GM10266 (cell line): ENCODE measurements around the gene ENPP6.
A peak's percentile ranks its signal among the peaks of the same experiment; 100 is the strongest.
"Not testable (repeated sequence)": the region's sequence is repeated elsewhere in the genome, so short reads cannot be mapped to it uniquely, and the experiment has no call there.

ENCODE experiments used
- DNase-seq: peaks from one replicate; pipeline ENCODE4 v3.0.0; 2012; ENCODE audit errors: extremely low spot score
- TF ChIP-seq, protein P1 (sequence below): IDR thresholded peaks from 2 replicates; pipeline ENCODE4 v1.5.1; 2012; ENCODE audit warnings: mild to moderate bottlenecking, low read depth; ENCODE audit not compliant: control insufficient read depth, insufficient read depth; ENCODE audit errors: missing control alignments

The ENPP6 gene

DNA sequence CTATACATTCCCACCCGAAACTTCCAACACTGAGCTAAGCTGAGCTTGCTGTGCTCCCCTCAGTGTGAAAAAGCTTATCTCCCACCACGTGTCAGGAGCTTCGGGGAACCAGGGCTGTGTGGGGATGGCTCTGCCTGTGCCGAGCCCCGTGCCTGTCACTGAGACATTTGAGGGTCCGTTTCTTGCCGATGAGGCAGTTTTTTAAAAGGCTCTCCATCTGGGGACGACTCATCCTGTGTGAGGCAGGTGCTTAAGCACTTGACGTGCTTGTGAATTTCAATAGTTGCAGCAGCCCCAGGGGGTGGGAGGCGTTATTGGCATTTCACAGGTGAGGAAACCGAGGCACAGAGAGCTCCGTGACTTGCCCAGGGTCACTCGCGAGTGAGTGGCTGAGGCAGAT lies 160.8 kb downstream of the ENPP6 start:
- TF ChIP-seq, protein P1, sequence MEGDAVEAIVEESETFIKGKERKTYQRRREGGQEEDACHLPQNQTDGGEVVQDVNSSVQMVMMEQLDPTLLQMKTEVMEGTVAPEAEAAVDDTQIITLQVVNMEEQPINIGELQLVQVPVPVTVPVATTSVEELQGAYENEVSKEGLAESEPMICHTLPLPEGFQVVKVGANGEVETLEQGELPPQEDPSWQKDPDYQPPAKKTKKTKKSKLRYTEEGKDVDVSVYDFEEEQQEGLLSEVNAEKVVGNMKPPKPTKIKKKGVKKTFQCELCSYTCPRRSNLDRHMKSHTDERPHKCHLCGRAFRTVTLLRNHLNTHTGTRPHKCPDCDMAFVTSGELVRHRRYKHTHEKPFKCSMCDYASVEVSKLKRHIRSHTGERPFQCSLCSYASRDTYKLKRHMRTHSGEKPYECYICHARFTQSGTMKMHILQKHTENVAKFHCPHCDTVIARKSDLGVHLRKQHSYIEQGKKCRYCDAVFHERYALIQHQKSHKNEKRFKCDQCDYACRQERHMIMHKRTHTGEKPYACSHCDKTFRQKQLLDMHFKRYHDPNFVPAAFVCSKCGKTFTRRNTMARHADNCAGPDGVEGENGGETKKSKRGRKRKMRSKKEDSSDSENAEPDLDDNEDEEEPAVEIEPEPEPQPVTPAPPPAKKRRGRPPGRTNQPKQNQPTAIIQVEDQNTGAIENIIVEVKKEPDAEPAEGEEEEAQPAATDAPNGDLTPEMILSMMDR, result no peak
- DNase-seq, result no peak

DNA sequence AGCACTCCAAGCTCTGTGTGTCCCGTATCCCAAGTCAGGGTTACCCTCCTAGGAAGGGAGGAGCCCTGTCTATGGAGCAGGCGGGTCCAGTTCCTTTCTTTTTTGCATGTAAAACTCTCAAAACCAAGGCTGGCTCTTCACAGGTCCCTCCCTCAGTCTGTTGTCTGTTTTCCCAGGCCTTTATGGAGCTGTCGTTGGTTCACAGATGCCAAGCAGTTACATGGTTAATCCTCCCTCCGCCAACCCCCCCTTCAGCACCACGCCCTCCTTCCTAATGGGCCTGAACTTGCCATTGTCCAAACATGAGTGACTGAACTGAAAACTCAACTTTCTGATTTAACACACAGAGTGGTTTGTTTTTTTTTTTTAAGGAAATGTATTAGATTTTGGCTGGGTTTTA lies 164.2 kb downstream of the ENPP6 start:
- DNase-seq, result no peak
- TF ChIP-seq, protein P1, result no peak

DNA sequence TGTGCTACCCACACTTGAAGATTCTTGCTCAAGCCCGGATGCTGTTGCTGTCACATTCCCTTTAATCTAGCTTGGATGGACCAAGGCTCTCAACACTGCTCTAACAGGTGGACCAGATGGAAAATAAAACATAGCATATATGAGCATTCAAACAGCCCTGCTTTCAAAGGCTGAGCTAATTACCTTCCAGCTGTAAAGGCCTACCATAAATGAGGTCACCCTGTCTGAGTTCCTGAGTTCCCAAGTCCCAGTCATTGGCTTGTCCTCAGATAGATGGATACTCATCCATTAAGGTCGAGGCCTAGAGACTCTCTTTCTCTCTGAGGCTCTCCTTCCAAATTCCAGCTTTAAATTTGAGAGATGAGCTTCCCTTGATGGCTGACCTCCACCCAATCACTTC lies 165.1 kb downstream of the ENPP6 start:
- TF ChIP-seq, protein P1, result no peak
- no peak for DNase-seq

DNA sequence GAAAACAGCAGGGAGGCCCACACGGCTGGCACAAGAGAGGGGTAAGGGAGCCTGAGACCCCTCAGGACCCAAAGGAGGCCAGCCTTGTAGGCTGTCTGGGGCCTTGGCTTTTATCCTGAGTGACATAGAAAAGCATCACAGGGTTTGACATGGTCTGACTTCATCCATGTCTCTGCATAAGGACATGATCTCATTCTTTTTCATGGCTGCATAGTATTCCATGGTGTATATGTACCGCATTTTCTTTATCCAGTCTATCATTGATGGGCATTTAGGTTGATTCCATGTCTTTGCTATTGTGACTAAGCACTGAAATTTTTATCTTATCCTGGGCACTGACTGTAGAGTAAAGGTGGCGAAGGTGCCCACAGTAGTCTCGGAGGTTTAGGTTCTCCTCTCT lies 166.4 kb downstream of the ENPP6 start:
- DNase-seq, result not testable (repeated sequence)

DNA sequence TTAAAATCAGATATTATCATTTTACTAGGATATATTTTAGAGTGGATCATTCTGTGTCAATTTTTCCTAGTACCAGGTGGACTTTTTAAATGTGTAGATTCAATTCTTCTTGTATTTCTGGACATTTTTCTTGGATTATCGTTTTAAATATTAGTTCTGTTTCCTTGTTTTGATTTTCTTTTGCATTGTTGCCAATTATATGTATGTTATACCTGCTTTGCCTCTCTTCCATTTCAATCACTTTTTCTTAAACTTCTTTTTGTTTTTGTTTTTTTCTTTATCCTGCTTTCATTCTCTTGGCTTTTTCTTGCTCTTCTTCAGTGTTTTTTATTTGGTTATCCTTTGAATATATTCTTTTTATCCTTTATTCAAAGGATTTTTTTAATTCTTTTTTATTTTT lies 171.5 kb downstream of the ENPP6 start:
- no peak for DNase-seq

DNA sequence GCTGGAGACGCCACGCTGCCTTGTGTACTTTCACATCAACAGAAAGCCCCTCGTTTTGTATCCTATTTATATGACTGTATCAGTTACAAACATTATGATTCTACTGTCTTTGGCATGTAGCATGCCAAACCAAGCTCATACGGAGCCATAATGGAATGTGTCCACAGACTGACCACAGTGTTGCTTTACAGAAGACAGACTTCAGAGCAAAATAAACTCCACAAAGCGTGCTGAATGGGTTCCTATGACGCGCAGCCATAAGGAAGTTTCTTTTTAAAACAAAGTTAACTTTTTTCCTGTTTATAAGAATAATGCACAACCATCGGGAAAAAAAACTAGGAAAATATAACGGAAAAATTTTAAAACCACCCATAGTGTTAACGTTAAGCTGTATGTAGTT lies 176.5 kb downstream of the ENPP6 start:
- DNase-seq, result no peak
- TF ChIP-seq, protein P1, result no peak

More for the DNA sequence above, 171.5 kb downstream of the ENPP6 start:
- TF ChIP-seq, protein P1, result no peak

DNA sequence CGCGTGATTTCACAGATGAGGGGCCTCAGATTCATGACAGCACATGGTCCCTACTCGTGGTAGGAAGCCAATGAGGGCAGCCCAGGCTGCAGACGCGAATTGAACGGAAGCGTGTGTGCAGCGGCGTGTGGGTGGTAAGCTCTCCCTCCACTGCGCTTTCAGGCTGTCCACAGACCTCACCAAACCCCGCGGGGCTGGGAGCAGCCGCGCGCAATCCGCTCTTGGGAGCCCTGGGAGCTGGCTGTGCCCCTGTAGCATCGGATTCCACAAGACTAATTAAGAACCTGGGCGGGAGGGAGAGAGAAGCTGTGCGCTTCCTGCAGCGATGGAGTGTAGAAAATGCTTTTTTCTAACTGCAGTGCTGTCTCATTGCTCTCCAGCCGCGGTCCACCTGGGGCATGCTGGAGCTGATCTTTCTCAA lies 177.7 kb downstream of the ENPP6 start:
- TF ChIP-seq, protein P1, result no peak
- DNase-seq, result peak; percentile 24
